Tibial artery (tissue), 4 donors: ENCODE data around the gene ADGRG3.
"Not testable (repeated sequence)": the region's sequence is repeated elsewhere in the genome, so short reads cannot be mapped to it uniquely, and the experiment has no call there.

ENCODE experiments used
- DNase-seq, 2 donors: peaks; one replicate each; pipeline ENCODE4 v3.0.0-alpha.2; 2019
- H3K27ac ChIP-seq, 2 donors: fragments of 200-600 bp; sonication (generic) in 1 of 2; 1 replicate in 1 of 2; 2 replicates in 1 of 2; pipeline ENCODE4 v1.5.1; 2018 to 2019; ENCODE audit warnings: mild to moderate bottlenecking in 1 of 2
- H3K27me3 ChIP-seq, 2 donors: fragments of 200-600 bp; sonication (generic) in 1 of 2; one replicate each; pipeline versions ENCODE4 v1.5.1 to v1.6.0; 2016 to 2019
- H3K36me3 ChIP-seq, 3 donors: fragments of 200-600 bp; sonication (generic) in 2 of 3; one replicate each; pipeline ENCODE4 v1.5.1; 2016 to 2019; ENCODE audit warnings: mild to moderate bottlenecking in 2 of 3
- H3K4me1 ChIP-seq, 4 donors: fragments of 200-600 bp; sonication (generic) in 2 of 4; 1 replicate in 3 of 4; 2 replicates in 1 of 4; pipeline ENCODE4 v1.5.1; 2016 to 2019
- H3K4me3 ChIP-seq, 2 donors: fragments of 200-600 bp; sonication (generic) in 1 of 2; 1 replicate in 1 of 2; 2 replicates in 1 of 2; pipeline ENCODE4 v1.5.1; 2018 to 2019; ENCODE audit warnings: mild to moderate bottlenecking in 2 of 2
- H3K9me3 ChIP-seq, 3 donors: fragments of 200-600 bp; sonication (generic) in 1 of 3; one replicate each; pipeline ENCODE4 v1.5.1; 2016 to 2019
- CTCF ChIP-seq, 2 experiments: fragments of 200-600 bp in 1 of 2; fragments of 450-650 bp in 1 of 2; IDR thresholded peaks; one replicate each; pipeline ENCODE4 v1.5.1; 2017 to 2019; ENCODE audit warnings: antibody characterized with exemption in 2 of 2, mild to moderate bottlenecking in 1 of 2, moderate library complexity in 1 of 2
- intact Hi-C: fragments of 100-400 bp; cut with DNase I; formaldehyde crosslinking; loops from one replicate; pipeline ENCODE4 v1.15.0; 2023; ENCODE audit warnings: low total_unique reads

The ADGRG3 gene

GRCh38 chr16:57667526-57668262, 412 bp upstream of the ADGRG3 start:
- H3K9me3 ChIP-seq: no peaks in the 10 kb centered on the region
- peaks cover 0 to 26% of the 10 kb centered on the region in 2 donors for H3K27me3 ChIP-seq
- H3K4me3 ChIP-seq: no peak overlapping the region
- DNase-seq: no peak
- H3K27ac ChIP-seq: no peak overlapping the region
- TF ChIP-seq CTCF (IDR thresholded peaks at IDR 0.05): no peak
- H3K4me1 ChIP-seq: no peaks in the 10 kb centered on the region
- peaks cover 0 to 20% (median 0%) of the 10 kb centered on the region in 3 donors for H3K36me3 ChIP-seq
- intact Hi-C loops: no loop called here

- no peaks in the 10 kb centered on the region for H3K4me1 ChIP-seq
- H3K27ac ChIP-seq: no peak overlapping the region
- no peak overlapping the region for H3K4me3 ChIP-seq
- intact Hi-C loops: no loop called here
- H3K9me3 ChIP-seq: no peaks in the 10 kb centered on the region
- peaks cover 0 to 35% of the 10 kb centered on the region in 2 donors for H3K27me3 ChIP-seq
- TF ChIP-seq CTCF (IDR thresholded peaks at IDR 0.05): no peak
- peaks cover 0 to 9% (median 0%) of the 10 kb centered on the region in 3 donors for H3K36me3 ChIP-seq
- DNase-seq: no peak
These were observed 747 bp downstream of the ADGRG3 start for GRCh38 chr16:57668630-57669475.

- Histone ChIP-seq H3K27ac (no peak overlapping the region), H3K27me3 (peaks cover 0 to 35% of the 10 kb centered on the region in 2 donors), H3K36me3 (peaks cover 0 to under 1% (median 0%) of the 10 kb centered on the region in 3 donors), H3K4me3 (no peak overlapping the region), H3K4me1 (no peaks in the 10 kb centered on the region), H3K9me3 (no peaks in the 10 kb centered on the region)
- no peak for TF ChIP-seq CTCF (IDR thresholded peaks at IDR 0.05)
- intact Hi-C loops: no loop called here
- DNase-seq: no peak
These were observed 1.5 kb downstream of the ADGRG3 start for GRCh38 chr16:57669476-57670162.

GRCh38 chr16:57670196-57670595, 2.1 kb downstream of the ADGRG3 start:
- Histone ChIP-seq H3K36me3 (no peaks in the 10 kb centered on the region), H3K27me3 (peaks cover 0 to 35% of the 10 kb centered on the region in 2 donors), H3K9me3 (no peaks in the 10 kb centered on the region), H3K27ac (no peak overlapping the region), H3K4me3 (no peak overlapping the region), H3K4me1 (no peaks in the 10 kb centered on the region)
- no peak for DNase-seq
- no peak for TF ChIP-seq CTCF (IDR thresholded peaks at IDR 0.05)
- intact Hi-C loops: no loop called here

GRCh38 chr16:57671451-57671850, 3.3 kb downstream of the ADGRG3 start:
- H3K9me3 ChIP-seq, H3K4me3 ChIP-seq, H3K36me3 ChIP-seq, H3K4me1 ChIP-seq, H3K27ac ChIP-seq, DNase-seq, intact Hi-C loops: not testable (repeated sequence)
- peaks cover 0 to 34% of the 10 kb centered on the region in 2 donors for H3K27me3 ChIP-seq
